KBM-7 (cell line): Measurements from ENCODE around the gene LAMTOR2.

Experiments
- DNase-seq: peaks from one replicate; pipeline ENCODE4 v3.0.0-alpha.2; 2015
- in situ Hi-C: fragments of 300-500 bp; cut with MboI; formaldehyde crosslinking; loops from 2 replicates; pipeline ENCODE4 v1.14.3; 2020; ENCODE audit warnings: low sequenced_read_pairs, low pct_unique_long_range_greater_than_20kb, mixed read lengths

Gene LAMTOR2

GRCh38 chr1:156090138-156090839 lies 35.7 kb downstream of the LAMTOR2 start:
- peak; percentile 45 for DNase-seq
- in situ Hi-C loops, result loop anchor here (5.0 kb wide), 1 partner anchor 37 kb away; no protein-coding TSS in a partner anchor

GRCh38 chr1:156090840-156091188 lies 36.2 kb downstream of the LAMTOR2 start:
- peak; percentile 78 for DNase-seq
- in situ Hi-C loops, result loop anchor here (5.0 kb wide), 1 partner anchor 36 kb away; no protein-coding TSS in a partner anchor

- in situ Hi-C loops, result loop anchor here (5.0 kb wide), 1 partner anchor 36 kb away; no protein-coding TSS in a partner anchor
- no peak for DNase-seq
These were observed 37.0 kb downstream of the LAMTOR2 start for GRCh38 chr1:156091610-156092009.

- DNase-seq, result no peak
- in situ Hi-C loops, result no loop called here
These were observed 41.4 kb downstream of the LAMTOR2 start for GRCh38 chr1:156095906-156096508.

- DNase-seq, result peak; percentile 93
- in situ Hi-C loops, result no loop called here
These were observed 42.2 kb downstream of the LAMTOR2 start for GRCh38 chr1:156096640-156097391.

- no peak for DNase-seq
- in situ Hi-C loops, result no loop called here
These were observed 43.1 kb downstream of the LAMTOR2 start for GRCh38 chr1:156097499-156098178.

- in situ Hi-C loops, result no loop called here
These were observed 44.2 kb downstream of the LAMTOR2 start for GRCh38 chr1:156098784-156099183.

GRCh38 chr1:156099282-156099681 lies 44.7 kb downstream of the LAMTOR2 start:
- DNase-seq, result no peak
- in situ Hi-C loops, result no loop called here

More at GRCh38 chr1:156098784-156099183, 44.2 kb downstream of the LAMTOR2 start:
- no peak for DNase-seq

GRCh38 chr1:156100205-156100995 lies 45.8 kb downstream of the LAMTOR2 start:
- in situ Hi-C loops, result no loop called here
- no peak for DNase-seq

GRCh38 chr1:156101880-156102279 lies 47.3 kb downstream of the LAMTOR2 start:
- in situ Hi-C loops, result no loop called here

GRCh38 chr1:156102633-156103511 lies 48.3 kb downstream of the LAMTOR2 start:
- in situ Hi-C loops, result no loop called here
- peak; percentile 51 for DNase-seq

More at GRCh38 chr1:156101880-156102279, 47.3 kb downstream of the LAMTOR2 start:
- DNase-seq, result no peak

- in situ Hi-C loops, result no loop called here
- no peak for DNase-seq
These were observed 49.0 kb downstream of the LAMTOR2 start for GRCh38 chr1:156103521-156103947.

GRCh38 chr1:156104065-156104810 lies 49.7 kb downstream of the LAMTOR2 start:
- in situ Hi-C loops, result no loop called here
- peak; percentile 41 for DNase-seq

- DNase-seq, result no peak
- in situ Hi-C loops, result no loop called here
These were observed 50.6 kb downstream of the LAMTOR2 start for GRCh38 chr1:156104861-156105832.

GRCh38 chr1:156106624-156107488 lies 52.3 kb downstream of the LAMTOR2 start:
- in situ Hi-C loops, result no loop called here
- no peak for DNase-seq
